ENCODE data around the gene ARHGAP23. TPM values are rescaled to one million over a fixed set of nuclear protein-coding genes. Genes with fewer than 3 reads are reported as not detected.
"Not testable (repeated sequence)": the region's sequence is repeated elsewhere in the genome, so short reads cannot be mapped to it uniquely, and the experiment has no call there.

Gene ARHGAP23
- total RNA-seq, 5 donors from 2014 or later (not counting 1 experiment from before 2014, with no cell fraction given): 0.40 to 1.2 (median 0.61) TPM

GRCh38 chr17:38492067-38493040, 64.1 kb downstream of the ARHGAP23 start:
- H3K27me3 Mint-ChIP-seq; H3K36me3 Mint-ChIP-seq; H3K4me1 ChIP-seq (ENCODE audit: control insufficient read depth in 1 of 2, extremely low read depth in 1 of 2, insufficient read depth in 2 of 2, low read length in 2 of 2); H3K27ac ChIP-seq (ENCODE audit: low read length); H3K9me3 Mint-ChIP-seq; H3K4me1 Mint-ChIP-seq; POLR2A ChIA-PET; H3K27ac Mint-ChIP-seq; H3K36me3 ChIP-seq (ENCODE audit: control insufficient read depth in 2 of 2, extremely low read depth in 1 of 2, insufficient read depth in 1 of 2, low read length in 1 of 2); H3K4me3 ChIP-seq (ENCODE audit: control insufficient read depth in 1 of 2, extremely low read depth in 1 of 2, low read length in 1 of 2); H3K4me3 Mint-ChIP-seq; H3K9me3 ChIP-seq: not testable (repeated sequence)
- DNase-seq: peak; percentile 74 to 92 (median 87)
- 60% methylated on average over 5 of the region's 14 CpGs for WGBS (ENCODE audit: insufficient coverage)
- CTCF ChIA-PET: interaction anchor here in 1 of 2 donors (1.2 kb wide), 1 partner anchor 95 kb away, joined by 4 read pairs; no protein-coding TSS in a partner anchor
- peak; percentile 71 to 85 (median 79) for ATAC-seq (replicated peaks in 1 of 4)
- H3K27me3 ChIP-seq (replicated peaks in 1 of 2; ENCODE audit: control insufficient read depth in 2 of 2, extremely low read depth in 1 of 2, insufficient read depth in 2 of 2, low read length in 1 of 2): peaks cover 0 to 23% of the 10 kb centered on the region in 2 experiments

- POLR2A ChIA-PET; H3K9me3 ChIP-seq; H3K27ac ChIP-seq (ENCODE audit: low read length); H3K4me1 ChIP-seq (ENCODE audit: control insufficient read depth in 1 of 2, extremely low read depth in 1 of 2, insufficient read depth in 2 of 2, low read length in 2 of 2); H3K27me3 Mint-ChIP-seq; CTCF ChIA-PET; H3K36me3 ChIP-seq (ENCODE audit: control insufficient read depth in 2 of 2, extremely low read depth in 1 of 2, insufficient read depth in 1 of 2, low read length in 1 of 2); H3K36me3 Mint-ChIP-seq; H3K4me3 ChIP-seq (ENCODE audit: control insufficient read depth in 1 of 2, extremely low read depth in 1 of 2, low read length in 1 of 2); DNase-seq; ATAC-seq (replicated peaks in 1 of 4); H3K4me1 Mint-ChIP-seq; H3K4me3 Mint-ChIP-seq; H3K27ac Mint-ChIP-seq; H3K9me3 Mint-ChIP-seq: not testable (repeated sequence)
- peaks cover 0 to 23% of the 10 kb centered on the region in 2 experiments for H3K27me3 ChIP-seq (replicated peaks in 1 of 2; ENCODE audit: control insufficient read depth in 2 of 2, extremely low read depth in 1 of 2, insufficient read depth in 2 of 2, low read length in 1 of 2)
- WGBS (ENCODE audit: insufficient coverage): 94% methylated on average over 10 of the region's 16 CpGs
Measured at GRCh38 chr17:38494152-38494551, 65.9 kb downstream of the ARHGAP23 start.

GRCh38 chr17:38497656-38498055, 69.4 kb downstream of the ARHGAP23 start:
- not testable (repeated sequence) for H3K9me3 ChIP-seq
- CTCF ChIA-PET: interaction anchor here in 1 of 2 donors (0.6 kb wide), 1 partner anchor 86 kb away, joined by 6 read pairs; no protein-coding TSS in a partner anchor

GRCh38 chr17:38498353-38498752, 70.1 kb downstream of the ARHGAP23 start:
- Mint-ChIP-seq H3K27me3 (no peaks in the 10 kb centered on the region), H3K27ac (no peak overlapping the region), H3K9me3 (peaks cover 0 to 3% (median 0%) of the 10 kb centered on the region in 3 donors), H3K4me3 (no peak overlapping the region), H3K4me1 (no peaks in the 10 kb centered on the region), H3K36me3 (no peaks in the 10 kb centered on the region)
- WGBS (ENCODE audit: insufficient coverage): 100% methylated on average over 8 of the region's 14 CpGs
- H3K9me3 ChIP-seq: no peaks in the 10 kb centered on the region
- no peak for DNase-seq
- H3K4me1 ChIP-seq (ENCODE audit: control insufficient read depth in 1 of 2, extremely low read depth in 1 of 2, insufficient read depth in 2 of 2, low read length in 2 of 2): no peaks in the 10 kb centered on the region
- CTCF ChIA-PET: no interaction called here
- no peaks in the 10 kb centered on the region for H3K36me3 ChIP-seq (ENCODE audit: control insufficient read depth in 2 of 2, extremely low read depth in 1 of 2, insufficient read depth in 1 of 2, low read length in 1 of 2)
- peaks cover 0 to 4% of the 10 kb centered on the region in 2 experiments for H3K27me3 ChIP-seq (replicated peaks in 1 of 2; ENCODE audit: control insufficient read depth in 2 of 2, extremely low read depth in 1 of 2, insufficient read depth in 2 of 2, low read length in 1 of 2)
- no peak for ATAC-seq (replicated peaks in 1 of 4)
- POLR2A ChIA-PET: no interaction called here
- no peak overlapping the region for H3K27ac ChIP-seq (ENCODE audit: low read length)
- H3K4me3 ChIP-seq (ENCODE audit: control insufficient read depth in 1 of 2, extremely low read depth in 1 of 2, low read length in 1 of 2): no peak overlapping the region

More at GRCh38 chr17:38497656-38498055, 69.4 kb downstream of the ARHGAP23 start:
- H3K4me1 Mint-ChIP-seq; ATAC-seq (replicated peaks in 1 of 4); H3K4me3 ChIP-seq (ENCODE audit: control insufficient read depth in 1 of 2, extremely low read depth in 1 of 2, low read length in 1 of 2); POLR2A ChIA-PET; H3K4me3 Mint-ChIP-seq; H3K9me3 Mint-ChIP-seq; H3K27me3 Mint-ChIP-seq; H3K36me3 ChIP-seq (ENCODE audit: control insufficient read depth in 2 of 2, extremely low read depth in 1 of 2, insufficient read depth in 1 of 2, low read length in 1 of 2); H3K4me1 ChIP-seq (ENCODE audit: control insufficient read depth in 1 of 2, extremely low read depth in 1 of 2, insufficient read depth in 2 of 2, low read length in 2 of 2); H3K36me3 Mint-ChIP-seq; H3K27ac ChIP-seq (ENCODE audit: low read length); H3K27me3 ChIP-seq (replicated peaks in 1 of 2; ENCODE audit: control insufficient read depth in 2 of 2, extremely low read depth in 1 of 2, insufficient read depth in 2 of 2, low read length in 1 of 2); H3K27ac Mint-ChIP-seq; DNase-seq: not testable (repeated sequence)
- WGBS (ENCODE audit: insufficient coverage): 100% methylated on average over 3 of the region's 10 CpGs

GRCh38 chr17:38499230-38499629, 71.0 kb downstream of the ARHGAP23 start:
- ATAC-seq (replicated peaks in 1 of 4); CTCF ChIA-PET; POLR2A ChIA-PET; H3K9me3 ChIP-seq; H3K27me3 ChIP-seq (replicated peaks in 1 of 2; ENCODE audit: control insufficient read depth in 2 of 2, extremely low read depth in 1 of 2, insufficient read depth in 2 of 2, low read length in 1 of 2); H3K27me3 Mint-ChIP-seq; H3K4me3 Mint-ChIP-seq; H3K36me3 ChIP-seq (ENCODE audit: control insufficient read depth in 2 of 2, extremely low read depth in 1 of 2, insufficient read depth in 1 of 2, low read length in 1 of 2); H3K27ac ChIP-seq (ENCODE audit: low read length); H3K27ac Mint-ChIP-seq; H3K4me3 ChIP-seq (ENCODE audit: control insufficient read depth in 1 of 2, extremely low read depth in 1 of 2, low read length in 1 of 2); H3K4me1 Mint-ChIP-seq; H3K9me3 Mint-ChIP-seq; H3K36me3 Mint-ChIP-seq; H3K4me1 ChIP-seq (ENCODE audit: control insufficient read depth in 1 of 2, extremely low read depth in 1 of 2, insufficient read depth in 2 of 2, low read length in 2 of 2); DNase-seq: not testable (repeated sequence)
- WGBS (ENCODE audit: insufficient coverage): no CpG with 5 or more reads among the region's 10 CpGs

- WGBS (ENCODE audit: insufficient coverage): no CpG with 5 or more reads among the region's 2 CpGs
- H3K36me3 Mint-ChIP-seq; H3K9me3 Mint-ChIP-seq; H3K4me1 ChIP-seq (ENCODE audit: control insufficient read depth in 1 of 2, extremely low read depth in 1 of 2, insufficient read depth in 2 of 2, low read length in 2 of 2); H3K4me1 Mint-ChIP-seq; POLR2A ChIA-PET; H3K4me3 Mint-ChIP-seq; ATAC-seq (replicated peaks in 1 of 4); H3K27ac Mint-ChIP-seq; H3K27me3 Mint-ChIP-seq; H3K36me3 ChIP-seq (ENCODE audit: control insufficient read depth in 2 of 2, extremely low read depth in 1 of 2, insufficient read depth in 1 of 2, low read length in 1 of 2); H3K4me3 ChIP-seq (ENCODE audit: control insufficient read depth in 1 of 2, extremely low read depth in 1 of 2, low read length in 1 of 2); H3K9me3 ChIP-seq; H3K27me3 ChIP-seq (replicated peaks in 1 of 2; ENCODE audit: control insufficient read depth in 2 of 2, extremely low read depth in 1 of 2, insufficient read depth in 2 of 2, low read length in 1 of 2); CTCF ChIA-PET; H3K27ac ChIP-seq (ENCODE audit: low read length); DNase-seq: not testable (repeated sequence)
Measured at GRCh38 chr17:38501718-38502117, 73.5 kb downstream of the ARHGAP23 start.

All from T-cell (primary cell).